GM21423 (cell line): Measurements from ENCODE around the gene CCDC83.
A peak's percentile ranks its signal among the peaks of the same experiment; 100 is the strongest.
"Not testable (repeated sequence)": the region's sequence is repeated elsewhere in the genome, so short reads cannot be mapped to it uniquely, and the experiment has no call there.

Experiments used
- ATAC-seq: cut with Tn5 transposase; IDR thresholded peaks from one replicate; pipeline ENCODE4 v1.9.1; 2021; ENCODE audit warnings: mild to moderate bottlenecking, moderate library complexity; ENCODE audit not compliant: unreplicated experiment

CCDC83 gene

DNA sequence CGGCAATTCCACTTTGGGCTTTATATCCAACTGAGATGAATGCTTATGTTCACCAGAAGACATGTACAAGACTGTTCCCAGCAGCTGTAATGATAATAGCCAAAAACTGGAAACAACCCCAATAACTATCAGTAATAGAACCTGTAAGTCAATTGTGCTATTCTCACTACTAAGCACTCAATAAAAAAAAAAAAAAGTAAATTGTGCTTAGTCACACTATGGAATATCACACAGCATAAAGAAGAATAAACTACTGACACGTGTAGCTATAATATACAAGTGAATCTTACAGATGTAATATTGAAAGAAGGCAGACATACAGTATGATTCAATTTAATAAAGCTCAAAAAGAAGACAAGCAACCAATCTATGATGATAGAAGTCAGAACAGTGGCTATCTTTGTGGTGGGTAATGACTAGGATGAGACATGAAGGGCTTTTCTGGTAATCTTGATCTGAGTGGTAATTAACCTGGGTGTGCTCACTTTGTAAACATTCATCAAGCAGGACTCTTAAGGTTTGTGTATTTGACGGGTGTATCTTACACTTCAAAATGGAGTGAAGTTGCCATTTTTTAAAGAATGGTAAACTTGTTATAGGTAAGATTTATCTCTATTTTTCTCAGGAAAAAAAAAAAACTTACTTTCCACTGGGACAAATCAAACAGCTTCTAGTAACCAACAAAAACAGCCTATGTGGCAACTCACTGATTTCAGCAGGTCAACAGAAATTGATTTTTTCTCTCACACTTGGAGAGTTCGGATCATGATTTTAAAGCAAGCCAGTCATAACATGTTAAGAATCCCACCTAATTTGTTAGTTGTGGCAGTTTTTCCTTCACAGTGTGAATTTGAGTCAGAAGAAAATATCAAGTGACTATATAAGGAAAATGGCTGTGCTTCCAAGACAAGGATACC is 84.2 kb downstream of the CCDC83 start:
- ATAC-seq: no peak

DNA sequence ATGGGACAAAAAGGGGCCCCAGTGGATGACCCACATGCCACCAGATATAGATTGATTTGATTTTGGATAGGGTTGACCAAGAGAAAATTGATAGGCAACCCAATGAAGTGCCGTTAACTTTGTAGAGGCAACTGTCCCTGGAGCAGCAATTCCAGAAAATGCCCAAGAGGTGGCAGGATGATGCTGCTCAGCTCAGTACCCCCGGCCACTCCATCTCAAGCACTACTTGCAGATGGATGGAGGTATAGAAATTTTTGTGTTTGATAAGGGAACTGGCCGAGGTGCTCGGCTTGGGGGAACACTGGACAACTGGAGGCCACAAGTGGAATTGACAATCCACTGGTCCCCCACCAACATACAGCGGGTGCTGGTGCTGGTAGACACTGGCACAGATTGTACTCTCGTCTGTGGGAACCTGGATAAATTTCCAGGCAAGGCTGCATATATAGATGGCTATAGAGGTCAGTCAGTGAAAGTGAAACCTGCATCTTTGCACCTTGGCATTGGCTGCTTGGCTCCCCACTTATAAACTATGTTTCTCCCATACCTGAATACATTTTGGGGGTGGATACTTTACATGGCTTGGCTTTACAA is 86.3 kb downstream of the CCDC83 start:
- ATAC-seq: no peak

DNA sequence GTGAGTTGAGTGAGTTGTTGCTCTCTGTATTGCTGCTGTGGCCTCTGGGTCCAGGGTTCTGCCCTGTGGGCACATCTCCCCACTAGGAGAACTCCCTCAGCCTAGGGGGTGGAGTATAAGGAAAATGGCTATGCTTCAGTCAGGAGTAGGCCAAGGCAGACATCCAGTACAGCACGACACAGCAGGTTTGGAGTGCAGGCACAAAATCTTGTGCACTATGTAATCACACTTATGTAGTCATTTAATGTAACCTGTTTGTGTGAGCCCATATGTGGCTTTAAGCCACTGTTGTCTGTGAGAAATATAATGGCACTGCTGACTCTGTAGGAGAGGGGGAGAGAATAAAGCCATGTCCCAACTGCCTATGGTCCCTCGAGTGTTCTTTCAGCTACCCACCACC is 90.1 kb downstream of the CCDC83 start:
- ATAC-seq: no peak

DNA sequence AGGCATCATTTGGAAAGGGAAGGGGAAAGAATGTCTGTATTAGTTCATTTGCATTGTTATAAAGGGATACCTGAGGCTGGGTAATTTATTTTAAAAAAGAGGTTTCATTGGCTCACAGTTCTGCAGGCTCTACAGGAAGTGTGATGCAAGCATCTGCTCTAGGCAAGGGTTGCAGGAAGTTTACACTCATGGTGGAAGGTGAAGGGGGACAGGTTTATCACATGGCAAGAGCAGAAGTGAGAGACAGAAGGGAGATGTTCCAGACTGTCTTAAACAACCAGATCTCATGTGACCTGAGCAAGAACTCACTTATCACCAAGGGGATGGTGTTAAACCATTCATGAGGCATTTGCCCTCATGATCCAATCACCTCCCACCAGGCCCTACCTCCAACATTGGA is 90.6 kb downstream of the CCDC83 start:
- no peak for ATAC-seq

DNA sequence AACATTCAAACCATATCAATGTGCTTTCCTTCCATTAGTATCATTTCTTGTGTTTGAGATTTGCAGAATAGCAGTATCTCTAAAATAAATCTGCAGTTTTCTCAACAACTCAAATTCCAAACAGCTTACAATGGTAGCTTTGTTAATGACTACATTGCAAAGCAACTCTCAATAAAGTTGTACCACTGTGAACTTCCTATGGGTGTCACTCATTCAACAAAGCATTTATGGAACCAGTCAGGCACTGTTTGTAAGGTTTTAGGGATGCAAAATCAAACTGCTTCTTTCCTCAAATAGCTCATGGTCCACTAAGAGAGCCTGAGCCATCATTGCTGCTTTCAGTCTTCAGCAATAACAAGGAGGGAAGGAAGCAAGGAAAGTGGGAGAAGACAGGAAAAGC is 91.0 kb downstream of the CCDC83 start:
- ATAC-seq: no peak

DNA sequence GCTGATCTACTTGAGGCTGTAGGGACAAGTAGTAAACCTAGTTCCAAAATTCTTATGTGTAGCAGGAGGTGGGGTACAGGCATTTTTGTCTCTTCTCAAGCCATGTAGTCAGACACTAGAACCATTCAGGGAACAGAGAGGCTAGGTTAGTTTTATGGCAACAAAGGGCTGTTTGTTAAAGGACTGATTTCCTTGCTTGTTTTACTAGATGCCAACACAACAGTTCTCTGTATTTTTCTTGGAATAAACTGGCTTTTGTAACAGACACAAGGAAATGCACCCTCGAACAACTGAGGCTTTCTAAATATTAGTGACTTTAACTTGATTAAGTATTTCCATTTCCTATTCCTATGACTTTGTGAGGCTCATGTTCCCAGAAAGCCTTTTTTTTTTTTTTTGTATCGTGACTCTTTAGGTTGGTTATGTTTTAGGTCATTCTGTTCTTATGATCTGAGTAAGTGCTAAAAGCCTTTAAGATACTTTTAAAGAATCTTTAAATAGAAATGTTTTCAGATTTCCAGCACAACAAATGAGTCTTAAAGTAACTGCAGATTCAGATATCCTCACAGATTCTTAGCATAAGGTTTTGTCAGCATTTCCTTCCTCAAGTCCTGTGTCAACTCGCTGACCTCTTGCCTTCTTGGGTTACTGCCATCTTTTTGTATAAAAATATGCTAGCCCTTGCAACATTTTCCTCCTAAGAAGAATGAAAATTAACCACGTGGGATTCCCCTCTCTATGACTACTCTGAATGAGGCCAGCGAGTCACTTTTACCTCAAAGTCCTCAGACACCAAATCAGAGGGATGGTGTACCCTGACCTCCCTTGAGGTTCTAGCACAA is 92.5 kb downstream of the CCDC83 start:
- ATAC-seq: peak; percentile 38

DNA sequence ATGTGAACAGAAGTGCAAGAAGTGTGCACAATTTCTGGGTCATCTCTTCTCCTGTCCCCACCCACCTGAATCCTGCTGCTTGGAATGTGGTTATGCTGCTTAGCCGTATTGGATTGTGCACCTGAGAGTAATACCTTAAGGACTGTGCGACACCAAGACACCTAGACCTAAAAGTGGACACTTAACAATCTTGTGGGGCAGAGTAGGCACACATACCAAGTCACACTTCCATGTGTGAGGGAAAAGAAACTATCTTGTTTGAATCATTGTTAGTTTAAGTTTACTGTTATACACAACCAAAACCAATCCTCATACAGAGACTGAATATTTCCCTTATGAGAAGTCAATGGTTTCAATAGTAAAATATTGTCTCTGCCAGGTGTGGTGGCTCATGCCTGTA is 93.7 kb downstream of the CCDC83 start:
- no peak for ATAC-seq

DNA sequence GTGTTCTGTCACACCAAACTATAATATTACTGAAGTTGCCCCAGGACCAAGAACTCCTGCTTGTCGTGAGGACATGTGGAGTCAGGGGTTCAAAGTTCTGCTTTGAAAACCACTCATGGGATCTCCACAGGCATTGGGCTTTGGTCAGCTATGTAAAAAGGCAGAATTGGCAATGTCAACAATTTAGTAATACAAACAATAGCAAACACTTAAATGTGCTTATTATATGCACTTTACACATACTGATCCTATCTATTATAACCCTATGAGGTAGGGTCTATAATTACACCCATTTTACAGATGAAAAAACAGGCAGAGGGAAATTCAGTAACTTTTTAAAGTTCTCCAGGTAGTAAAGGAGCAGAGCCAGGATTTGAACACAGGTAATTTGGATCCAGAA is 94.6 kb downstream of the CCDC83 start:
- no peak for ATAC-seq

DNA sequence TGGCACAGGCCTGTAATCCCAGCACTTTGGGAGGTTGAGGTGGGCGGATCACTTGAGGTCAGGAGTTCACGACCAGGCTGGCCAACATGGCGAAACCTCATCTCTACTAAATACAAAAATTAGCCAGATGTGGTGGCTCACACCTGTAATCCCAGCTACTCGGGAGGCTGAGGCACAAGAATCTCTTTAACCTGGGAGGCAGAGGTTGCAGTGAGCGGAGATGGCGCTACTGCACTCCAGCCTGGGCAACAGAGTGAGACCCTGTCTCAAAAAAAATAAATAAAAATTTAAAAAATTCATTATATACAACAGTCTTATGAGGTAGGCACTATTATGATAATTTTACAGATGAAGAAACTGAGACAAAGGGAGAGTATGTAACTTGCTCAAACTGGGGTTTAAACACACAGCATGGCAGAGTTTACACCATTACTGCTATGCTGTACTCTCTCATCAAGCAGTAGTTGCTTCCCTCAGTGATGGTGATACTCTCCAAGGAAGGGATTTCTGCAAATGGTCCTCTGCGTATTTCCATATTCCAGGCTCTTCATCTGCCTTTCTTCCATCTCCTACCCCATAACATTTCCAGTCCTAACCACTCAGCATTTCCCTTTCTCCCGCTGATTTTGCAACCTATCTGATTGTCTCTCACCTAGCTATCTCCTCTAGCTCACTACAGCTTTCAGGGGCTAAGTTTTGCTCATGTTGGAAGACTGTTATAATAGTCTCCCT is 95.3 kb downstream of the CCDC83 start:
- ATAC-seq: no peak

DNA sequence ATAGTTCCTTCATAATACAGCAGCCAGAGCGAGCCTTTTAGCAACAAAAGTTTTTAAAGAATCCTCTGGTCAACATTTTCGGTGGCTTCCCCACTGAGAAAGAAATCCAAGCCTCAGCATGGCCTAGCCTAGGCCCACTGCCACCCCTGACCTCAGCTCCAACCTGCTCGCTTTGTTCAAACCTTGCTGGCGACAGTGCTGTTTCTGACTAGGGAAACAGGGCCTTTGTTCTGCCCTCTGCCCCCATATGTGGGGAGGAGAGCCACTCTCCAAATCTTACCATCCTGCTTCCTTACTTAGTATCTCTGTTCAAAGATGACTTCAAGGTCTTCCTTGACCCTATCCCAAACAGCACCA is 95.8 kb downstream of the CCDC83 start:
- ATAC-seq: no peak

DNA sequence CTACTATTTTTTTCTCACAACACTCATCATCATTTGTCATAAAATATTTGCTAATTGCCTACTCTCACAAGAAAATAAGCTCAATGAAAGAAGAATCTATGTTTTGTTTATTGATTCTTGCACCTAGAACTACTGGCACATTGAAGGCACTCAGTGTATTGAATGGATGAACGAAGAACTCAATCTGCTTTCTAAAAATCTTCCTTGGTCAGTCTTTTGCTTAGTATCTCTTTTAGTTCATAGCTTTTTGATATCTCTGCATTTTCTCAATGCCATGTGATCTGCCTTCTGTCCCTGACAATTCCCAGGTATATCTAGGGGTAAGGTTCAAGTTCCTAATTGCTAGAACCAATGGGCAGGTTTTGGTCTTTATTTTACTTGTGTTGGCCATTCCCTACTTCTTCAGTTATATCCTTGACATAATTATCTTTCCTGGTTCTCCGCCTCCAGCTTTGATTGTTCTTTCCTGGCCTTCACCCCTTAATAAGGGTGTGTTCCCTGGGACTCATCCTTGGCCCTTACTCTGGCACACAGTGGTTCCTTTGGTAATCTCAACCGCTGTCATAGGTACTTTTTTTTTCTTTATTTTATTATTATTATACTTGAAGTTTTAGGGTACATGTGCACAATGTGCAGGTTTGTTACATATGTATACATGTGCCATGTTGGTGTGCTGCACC is 96.4 kb downstream of the CCDC83 start:
- no peak for ATAC-seq

DNA sequence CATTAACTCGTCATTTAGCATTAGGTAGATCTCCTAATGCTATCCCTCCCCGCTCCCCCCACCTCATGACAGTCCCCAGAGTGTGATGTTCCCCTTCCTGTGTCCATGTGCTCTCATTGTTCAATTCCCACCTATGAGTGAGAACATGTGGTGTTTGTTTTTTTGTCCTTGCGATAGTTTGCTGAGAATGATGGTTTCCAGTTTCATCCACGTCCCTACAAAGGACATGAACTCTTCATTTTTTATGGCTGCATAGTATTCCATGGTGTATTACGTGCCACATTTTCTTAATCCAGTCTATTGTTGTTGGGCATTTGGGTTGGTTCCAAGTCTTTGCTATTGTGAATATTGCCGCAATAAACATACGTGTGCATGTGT is 96.9 kb downstream of the CCDC83 start:
- ATAC-seq: not testable (repeated sequence)

DNA sequence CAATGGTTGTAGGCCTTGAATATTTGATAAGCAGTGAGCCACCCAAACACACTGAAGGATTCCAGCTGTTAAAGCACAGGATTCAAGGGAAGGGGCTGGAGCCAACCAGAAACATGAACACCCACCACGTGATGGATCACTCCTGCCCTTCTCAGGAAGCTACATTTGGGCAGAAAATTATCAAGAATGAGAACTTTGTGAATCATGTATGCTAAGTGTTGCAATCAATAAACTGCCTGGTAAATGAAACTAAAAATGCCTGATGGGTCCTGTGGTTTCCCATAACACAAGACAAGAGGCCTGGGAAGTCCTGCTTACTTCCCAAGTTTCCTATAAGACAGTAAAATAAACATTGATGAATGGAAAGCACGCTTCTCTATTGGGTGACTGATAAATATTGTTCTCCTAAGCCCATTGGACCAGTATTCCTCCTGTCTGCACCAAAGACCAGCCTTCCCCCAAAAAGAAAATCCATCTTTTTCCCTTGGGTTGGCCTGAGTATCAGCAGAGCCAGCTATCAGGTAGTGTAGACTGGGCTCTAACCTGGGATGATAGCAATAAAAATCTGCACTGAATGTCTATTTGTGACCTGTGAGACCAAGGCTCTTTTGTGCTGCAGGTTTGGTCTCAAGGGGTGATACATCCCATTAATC is 98.4 kb downstream of the CCDC83 start:
- ATAC-seq: no peak

DNA sequence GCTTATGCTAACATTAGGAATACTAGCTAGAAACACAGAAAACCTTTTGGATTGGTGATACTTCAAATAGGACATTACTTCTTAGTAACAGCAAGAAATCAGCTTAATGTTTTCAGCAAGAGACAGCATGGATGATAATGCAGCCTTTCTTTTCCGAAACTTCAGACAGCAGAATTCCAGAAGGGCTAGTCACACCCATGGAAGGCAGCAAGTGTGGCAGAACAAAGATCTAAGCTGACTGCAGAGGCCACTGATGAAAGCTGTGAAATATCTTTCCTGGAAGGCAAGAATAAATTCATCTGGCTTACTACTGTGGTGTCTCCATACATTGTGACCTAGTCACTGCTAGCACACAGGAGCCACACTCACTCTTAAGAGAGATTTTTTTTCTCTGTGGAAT is 100.3 kb downstream of the CCDC83 start:
- no peak for ATAC-seq

DNA sequence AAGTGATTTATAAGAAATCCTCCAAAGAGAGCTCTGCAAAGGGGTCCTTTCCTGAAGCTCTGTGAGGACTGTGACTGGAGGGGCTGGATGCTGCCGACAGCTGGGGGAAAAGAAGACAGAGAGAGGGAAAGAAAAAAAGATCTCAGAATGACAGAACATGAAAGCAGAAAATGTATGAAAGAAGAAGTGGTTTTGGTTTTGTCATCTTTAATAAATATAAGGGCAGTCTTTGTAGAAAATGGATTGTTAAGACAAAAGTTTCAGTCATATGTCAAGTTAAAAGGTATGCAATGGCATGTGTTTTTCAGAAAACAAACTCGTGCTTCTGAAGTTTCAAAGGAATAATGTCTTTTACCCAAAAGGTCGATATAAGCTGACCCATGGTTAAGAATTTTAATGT is 105.5 kb downstream of the CCDC83 start:
- no peak for ATAC-seq

DNA sequence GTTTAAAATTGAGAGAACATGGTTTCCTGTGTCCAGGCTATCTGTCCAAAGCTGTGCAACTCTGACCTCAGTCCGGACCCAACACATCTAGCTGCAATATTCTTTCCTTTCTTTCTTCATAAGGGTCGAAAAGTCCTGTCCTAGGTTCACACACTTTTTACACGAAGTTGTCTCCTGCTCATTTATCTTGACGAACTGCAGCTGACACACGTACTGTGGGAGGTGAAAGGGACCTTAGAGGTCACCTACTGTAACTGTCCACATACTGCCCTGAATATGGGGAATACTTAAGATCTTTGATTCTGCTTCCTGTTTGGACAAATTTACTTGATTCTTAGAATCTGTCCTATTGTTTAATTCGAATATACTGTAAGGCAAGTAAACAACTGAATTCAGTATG is 105.9 kb downstream of the CCDC83 start:
- ATAC-seq: no peak

DNA sequence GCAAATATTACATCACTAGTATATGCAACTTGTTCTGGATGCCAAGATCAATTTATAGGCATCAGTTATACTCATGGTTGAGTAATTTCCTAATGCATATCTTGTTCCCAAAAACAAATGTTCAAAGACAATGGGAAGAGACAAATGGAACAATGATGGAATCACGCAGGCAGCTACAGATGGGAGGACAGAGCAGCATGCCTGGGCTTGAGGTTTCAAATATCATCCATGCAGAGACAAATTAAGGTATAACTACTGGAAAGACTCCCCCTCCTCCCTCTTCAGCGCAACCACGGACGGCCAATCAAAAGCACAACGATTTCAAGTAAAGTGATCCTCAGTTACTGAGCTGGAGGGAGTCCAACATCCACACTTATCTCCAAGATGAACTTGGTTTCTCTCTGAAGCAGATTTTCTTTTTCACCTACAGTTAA is 106.8 kb downstream of the CCDC83 start:
- no peak for ATAC-seq

DNA sequence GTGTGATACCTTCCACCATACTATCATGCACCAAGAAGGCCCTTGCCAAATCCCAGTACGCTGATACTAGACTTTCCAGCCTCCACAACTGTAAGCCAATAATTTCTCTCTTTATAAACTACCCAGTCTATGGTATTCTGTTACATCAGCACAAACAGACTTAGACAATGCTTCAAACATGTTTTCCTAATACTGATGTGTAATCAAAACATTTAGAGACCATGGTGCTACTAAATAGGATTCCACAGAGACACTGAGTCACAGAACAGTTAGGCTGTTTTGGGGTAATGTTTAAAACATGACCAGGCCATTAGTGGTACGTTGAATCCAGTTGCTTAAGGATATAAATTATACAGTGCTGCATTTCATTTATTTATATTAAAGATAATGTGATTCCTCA is 110.0 kb downstream of the CCDC83 start:
- ATAC-seq: no peak

DNA sequence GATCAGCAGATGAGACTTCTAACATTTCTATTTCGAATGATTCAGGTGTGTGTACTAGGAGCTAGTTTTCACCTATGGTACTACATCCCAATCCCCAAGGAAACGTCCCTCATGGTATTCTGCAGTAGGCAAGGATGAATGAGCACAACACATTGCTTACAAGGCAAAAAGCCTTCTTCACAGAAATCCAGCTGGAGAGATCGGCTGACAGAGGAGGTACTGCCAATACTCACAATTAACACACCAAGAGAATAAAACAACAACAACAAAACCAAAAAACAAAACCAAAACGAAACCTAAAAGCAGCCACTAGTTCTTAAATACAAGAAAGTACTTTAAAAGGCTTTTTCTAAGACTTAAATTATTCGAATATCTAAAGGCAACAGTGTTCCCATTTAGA is 112.3 kb downstream of the CCDC83 start:
- no peak for ATAC-seq
